ENCODE measurements around the gene IRAK2. TPM values are rescaled to one million over a fixed set of nuclear protein-coding genes. Genes with fewer than 3 reads are reported as not detected.

Gene IRAK2
- total and polyA plus RNA-seq, 2 donors (not counting 3 experiments of a cell fraction or from before 2014, with no cell fraction given): 7.9 to 10.0 TPM

GRCh38 chr3:10290481-10291176, 125.9 kb downstream of the IRAK2 start:
- POLR2A ChIA-PET: no interaction called here

More at GRCh38 chr3:10290481-10291176, 125.9 kb downstream of the IRAK2 start:
- Histone ChIP-seq H3K9me1 (replicated peaks; ENCODE audit: control insufficient read depth, extremely low read depth, insufficient read depth, low read length) (no peaks in the 10 kb centered on the region), H3K36me3 (ENCODE audit: control insufficient read depth in 2 of 2, extremely low read depth in 1 of 2, insufficient read depth in 2 of 2, low read length in 2 of 2) (no peaks in the 10 kb centered on the region), H3K79me2 (ENCODE audit: control insufficient read depth, insufficient read depth, low read length) (no peaks in the 10 kb centered on the region), H3K4me2 (ENCODE audit: insufficient read depth, low read length) (no peak overlapping the region), H3K4me1 (ENCODE audit: control insufficient read depth, extremely low read depth, insufficient read depth, low read length) (no peaks in the 10 kb centered on the region), H2AFZ (ENCODE audit: low read depth, low read length) (no peak overlapping the region), H4K20me1 (replicated peaks; ENCODE audit: control insufficient read depth, extremely low read depth, insufficient read depth, low read length) (no peaks in the 10 kb centered on the region), H3K27ac (ENCODE audit: insufficient read depth, low read depth, low read length) (no peak overlapping the region), H3K4me3 (replicated peaks in 1 of 3; ENCODE audit: insufficient read depth in 1 of 3, low read depth in 1 of 3, low read length in 3 of 3) (no peak overlapping the region), H3K9ac (replicated peaks; ENCODE audit: extremely low read depth, insufficient read depth, low read length) (no peak overlapping the region), H3K9me3 (replicated peaks; ENCODE audit: control insufficient read depth, insufficient read depth, low read length) (no peaks in the 10 kb centered on the region), H3K27me3 (ENCODE audit: control insufficient read depth in 2 of 2, insufficient read depth in 2 of 2, low read length in 2 of 2) (no peaks in the 10 kb centered on the region)
- intact Hi-C loops (cut with micrococcal nuclease): no loop called here
- dilution Hi-C loops (cut with MboI; ENCODE audit: extremely low pct_ligation_motif_present, low sequenced_read_pairs): no loop called here
- CTCF ChIA-PET: interaction anchor here (1.3 kb wide), 1 partner anchor 9 kb away, joined by 3 read pairs; no protein-coding TSS in a partner anchor
- FAIRE-seq: no peak
- no peak for DNase-seq (ENCODE audit: low read depth, low spot score)
- BruUV-seq (replicated peaks): no TSS peak
- no peak for TF ChIP-seq POLR2A (IDR thresholded peaks at IDR 0.05; ENCODE audit: low read depth, low read length)
- TF ChIP-seq JUN (IDR thresholded peaks at IDR 0.05; ENCODE audit: borderline replicate concordance, insufficient read depth, insufficient read length, low read depth): no peak
- no peak for TF ChIP-seq POLR2AphosphoS5 (IDR thresholded peaks at IDR 0.05; ENCODE audit: insufficient read depth, low read depth, low read length)
- TF ChIP-seq EZH2 (IDR thresholded peaks at IDR 0.05; ENCODE audit: borderline replicate concordance, low read depth, low read length, severe bottlenecking): no peak
- no peak for TF ChIP-seq CTCF (IDR thresholded peaks at IDR 0.05; ENCODE audit: extremely low read depth in 1 of 2, insufficient read depth in 1 of 2, low read depth in 1 of 2, low read length in 2 of 2)
- TF ChIP-seq MYC (IDR thresholded peaks at IDR 0.05; ENCODE audit: low read depth, low read length): no peak
- no peak for TF ChIP-seq GATA2 (IDR thresholded peaks at IDR 0.05; ENCODE audit: insufficient read depth, insufficient read length, low read depth, low read length)
- TF ChIP-seq, protein P1, sequence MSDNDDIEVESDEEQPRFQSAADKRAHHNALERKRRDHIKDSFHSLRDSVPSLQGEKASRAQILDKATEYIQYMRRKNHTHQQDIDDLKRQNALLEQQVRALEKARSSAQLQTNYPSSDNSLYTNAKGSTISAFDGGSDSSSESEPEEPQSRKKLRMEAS (IDR thresholded peaks at IDR 0.05; ENCODE audit: insufficient read depth, insufficient read length): no peak
- no peak for TF ChIP-seq FOS (IDR thresholded peaks at IDR 0.05; ENCODE audit: borderline replicate concordance, insufficient read depth, low read length)
